GM18907 (cell line): ENCODE measurements around the gene KCTD20.
A peak's percentile ranks its signal among the peaks of the same experiment; 100 is the strongest.
"Not testable (repeated sequence)": the region's sequence is repeated elsewhere in the genome, so short reads cannot be mapped to it uniquely, and the experiment has no call there.

Experiments used
- ATAC-seq: cut with Tn5 transposase; IDR thresholded peaks from one replicate; pipeline ENCODE4 v1.9.1; 2021; ENCODE audit warnings: mild to moderate bottlenecking, moderate library complexity; ENCODE audit not compliant: unreplicated experiment

Gene KCTD20

DNA sequence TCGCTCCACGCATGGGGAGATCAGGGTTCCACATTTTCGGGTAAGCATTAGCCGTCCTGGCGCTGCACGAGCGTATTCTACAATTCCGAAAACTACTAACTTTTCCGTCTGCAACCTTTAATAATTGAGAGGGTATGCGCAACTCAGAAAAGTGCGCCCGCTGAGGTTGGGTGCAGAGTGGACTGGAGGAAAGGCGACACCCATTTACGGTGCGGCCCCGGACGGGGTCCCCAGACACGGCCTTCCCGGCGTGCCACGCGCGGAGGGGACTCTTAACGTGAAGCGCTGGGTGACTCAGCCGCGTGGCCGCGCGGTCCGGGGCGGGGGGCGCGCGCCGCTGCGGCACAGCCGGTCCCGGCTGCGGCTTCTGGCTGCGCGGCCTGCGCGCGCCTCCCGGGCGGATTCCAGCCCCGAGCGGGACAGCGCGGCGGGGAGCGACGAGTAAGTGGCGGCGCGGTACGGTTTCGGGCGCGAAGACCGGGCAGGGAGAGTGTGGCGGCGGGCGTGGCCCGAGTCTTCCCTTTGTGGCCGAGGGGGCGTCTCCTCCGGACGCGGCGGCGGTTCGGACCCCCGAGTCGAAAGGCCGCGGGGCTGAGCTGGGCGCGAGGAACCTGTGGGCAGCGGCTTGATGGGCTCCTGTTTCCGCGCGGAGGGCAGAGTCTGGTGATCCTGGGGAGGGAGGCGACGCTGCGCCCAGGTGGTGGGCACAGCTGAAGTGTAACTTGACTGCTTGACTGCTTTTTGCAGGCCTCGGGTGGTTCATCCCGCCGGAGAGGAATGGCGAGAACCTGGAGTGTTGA, at the start of gene KCTD20, which contains the start of gene PXT1:
Gene KCTD20 (plus strand): TSS at position 330 of the 800 bp plus-strand sequence. CDS start 27,098 bp downstream, outside the sequence.
Gene PXT1 (minus strand): TSS at position 184 of the 800 bp plus-strand sequence. CDS start 16,772 bp downstream, outside the sequence.
- peak; percentile 82 for ATAC-seq

GRCh38 chr6:36399970-36400369, 42.8 kb upstream of the KCTD20 start:
- no peak for ATAC-seq

DNA sequence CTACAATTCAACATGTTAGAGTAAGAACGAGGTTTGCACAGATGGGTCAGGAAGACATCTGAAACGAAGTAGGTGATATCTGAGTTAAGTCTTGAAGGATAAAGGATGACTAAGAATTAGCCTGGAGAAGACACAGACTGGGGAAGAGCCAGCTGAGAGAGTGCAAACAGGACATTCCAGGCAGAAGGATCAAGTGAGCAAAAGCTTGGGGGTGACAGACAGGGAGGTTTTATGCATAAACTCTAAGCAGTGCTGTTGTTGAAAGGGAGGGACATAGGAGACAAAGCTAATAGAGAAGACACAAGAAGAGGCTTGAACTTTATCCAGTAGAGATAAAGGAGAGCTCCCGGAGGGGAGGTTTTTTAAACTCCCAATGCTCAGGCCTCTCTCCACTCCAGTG, 40.3 kb upstream of the KCTD20 start:
- ATAC-seq, result no peak

DNA sequence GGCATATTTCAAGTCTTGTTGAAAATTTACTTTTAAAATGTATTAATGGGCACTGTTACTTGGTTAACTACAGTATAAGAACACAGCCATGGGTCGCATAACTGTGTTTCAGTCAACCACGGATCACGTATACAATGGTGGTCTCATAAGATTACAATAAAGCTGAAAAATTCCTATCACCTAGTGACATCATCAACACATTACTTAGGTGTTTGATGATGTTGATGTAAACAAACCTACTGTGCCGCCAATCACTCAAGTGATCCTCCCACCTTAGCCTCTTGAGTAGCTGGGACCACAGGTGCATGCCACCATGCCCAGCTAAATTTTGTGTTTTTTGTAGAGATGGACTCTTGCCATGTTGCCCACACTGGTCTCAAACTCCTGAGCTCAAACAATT, 38.6 kb upstream of the KCTD20 start:
- ATAC-seq, result no peak

GRCh38 chr6:36409718-36410117, 33.1 kb upstream of the KCTD20 start:
- ATAC-seq, result not testable (repeated sequence)

DNA sequence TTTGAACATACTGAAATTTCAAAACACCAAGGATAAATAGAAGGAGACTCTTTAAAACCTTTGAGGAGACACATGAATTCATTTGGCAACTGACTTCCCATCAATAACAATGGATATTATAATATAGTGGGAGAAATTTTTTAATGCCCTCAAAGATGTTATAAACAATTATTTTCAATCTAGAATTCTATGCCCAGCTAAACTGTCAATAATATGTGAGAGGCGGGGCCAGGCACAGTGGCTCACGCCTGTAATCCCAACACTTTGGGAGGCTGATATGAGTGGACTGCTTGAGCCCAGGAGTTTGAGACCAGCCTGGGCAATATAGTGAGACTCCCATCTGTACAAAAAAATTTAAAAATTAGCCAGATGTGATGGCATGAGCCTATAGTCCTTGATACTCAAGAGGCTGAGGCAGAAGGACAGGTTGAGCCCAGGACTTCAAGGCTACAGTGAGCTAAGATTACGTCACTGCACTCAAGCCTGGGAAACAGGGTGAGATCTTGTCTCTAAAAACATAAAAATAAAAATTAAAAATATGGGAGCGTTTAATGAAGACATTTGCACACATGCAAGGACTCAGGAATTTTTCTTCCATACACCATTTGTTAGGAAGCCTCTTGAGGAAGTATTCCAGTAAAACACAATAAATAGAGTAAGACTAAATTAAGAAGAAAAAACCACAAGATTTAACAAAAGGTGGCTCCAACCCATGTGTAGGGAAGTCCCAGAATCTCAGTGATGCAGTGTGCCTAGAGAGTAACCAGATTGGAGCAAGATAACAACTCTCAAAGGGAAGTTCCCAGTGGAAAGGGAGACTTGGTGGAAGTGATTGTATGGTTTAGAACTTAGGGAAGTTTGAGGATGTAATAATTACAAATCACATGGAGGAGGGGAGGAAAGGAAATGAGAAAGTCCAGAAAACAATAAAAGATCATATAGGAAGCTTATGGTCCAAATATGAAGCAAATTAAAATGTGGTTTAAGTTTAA, 29.0 kb upstream of the KCTD20 start:
- no peak for ATAC-seq

GRCh38 chr6:36414481-36414880, 28.3 kb upstream of the KCTD20 start:
- no peak for ATAC-seq

DNA sequence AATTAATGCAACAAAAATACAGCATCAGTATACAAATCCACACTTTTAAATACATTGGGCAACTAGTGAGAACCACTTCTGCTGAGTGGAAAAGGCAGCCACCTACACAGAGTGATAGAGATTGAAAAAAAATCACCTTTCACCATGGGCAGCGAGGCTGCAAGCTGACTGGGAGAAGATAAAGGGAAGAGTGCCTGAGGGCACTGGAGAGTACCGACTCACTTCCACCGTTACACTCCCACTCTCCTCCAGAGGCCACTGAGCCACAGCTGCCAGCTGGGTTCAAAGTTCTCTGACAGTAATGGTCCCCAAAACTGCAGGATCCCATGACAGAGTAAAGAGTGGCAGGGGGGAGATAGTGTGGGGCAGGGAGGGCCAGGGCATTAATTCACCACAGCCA, 24.2 kb upstream of the KCTD20 start:
- no peak for ATAC-seq

DNA sequence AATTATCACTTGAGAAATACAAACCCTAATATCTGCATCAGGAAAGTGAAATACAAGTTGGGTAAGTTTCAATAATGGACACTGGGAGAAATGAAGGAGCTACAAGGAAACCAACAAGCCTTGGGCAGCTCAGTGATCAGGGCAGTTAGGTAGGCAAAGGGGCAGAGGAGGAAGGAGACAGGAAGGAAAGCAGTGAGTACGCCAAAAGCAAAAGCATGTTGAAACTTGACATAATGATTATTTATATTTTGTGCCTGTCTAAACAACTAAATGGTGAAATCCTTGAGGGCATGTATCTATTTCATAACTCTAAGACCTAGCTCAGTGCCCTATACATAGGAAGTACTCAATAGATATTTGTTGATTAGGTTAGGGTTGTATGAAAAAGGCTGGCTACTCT, 23.5 kb upstream of the KCTD20 start:
- no peak for ATAC-seq

DNA sequence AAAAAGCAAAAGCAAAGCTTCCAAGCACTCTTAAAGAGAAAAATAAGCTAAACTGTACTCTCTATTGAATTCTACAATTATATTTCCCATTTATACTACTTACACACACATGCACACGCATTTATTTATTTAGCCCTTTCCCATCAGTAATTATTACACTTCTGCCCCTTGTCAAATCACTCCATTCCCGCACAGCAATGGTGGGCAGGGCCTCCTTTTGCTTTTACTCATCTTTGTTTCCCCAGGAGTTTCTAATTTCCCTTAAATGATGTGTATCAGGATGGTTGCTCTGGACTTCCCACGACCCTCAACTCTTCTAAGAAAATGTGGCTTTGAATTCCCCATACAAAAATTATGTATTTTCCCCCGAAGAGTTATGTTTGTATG, 20.1 kb upstream of the KCTD20 start:
- ATAC-seq, result peak; percentile 10

- peak; percentile 87 for ATAC-seq
Measured at GRCh38 chr6:36423101-36423824, 19.5 kb upstream of the KCTD20 start.

DNA sequence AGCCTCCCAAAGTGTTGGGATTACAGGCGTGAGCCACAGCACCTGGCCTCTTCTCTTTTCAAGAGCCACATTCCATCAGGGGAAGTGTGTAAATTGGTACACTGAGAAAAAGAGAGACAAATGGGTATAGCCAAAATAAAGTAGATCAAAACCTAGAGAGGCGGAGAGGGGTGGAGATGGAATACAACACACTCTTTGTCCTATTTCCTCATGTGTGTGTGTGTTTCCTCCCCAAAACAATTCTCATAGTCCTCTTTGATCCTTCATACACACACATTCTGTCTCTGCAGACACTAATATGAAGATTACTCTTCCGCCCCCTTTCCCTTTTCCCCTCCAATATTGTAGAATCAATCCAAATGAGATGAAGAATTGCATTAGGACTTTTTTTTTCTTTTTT, 16.2 kb upstream of the KCTD20 start:
- ATAC-seq, result no peak

- ATAC-seq, result no peak
Measured at GRCh38 chr6:36428911-36429310, 13.9 kb upstream of the KCTD20 start.

DNA sequence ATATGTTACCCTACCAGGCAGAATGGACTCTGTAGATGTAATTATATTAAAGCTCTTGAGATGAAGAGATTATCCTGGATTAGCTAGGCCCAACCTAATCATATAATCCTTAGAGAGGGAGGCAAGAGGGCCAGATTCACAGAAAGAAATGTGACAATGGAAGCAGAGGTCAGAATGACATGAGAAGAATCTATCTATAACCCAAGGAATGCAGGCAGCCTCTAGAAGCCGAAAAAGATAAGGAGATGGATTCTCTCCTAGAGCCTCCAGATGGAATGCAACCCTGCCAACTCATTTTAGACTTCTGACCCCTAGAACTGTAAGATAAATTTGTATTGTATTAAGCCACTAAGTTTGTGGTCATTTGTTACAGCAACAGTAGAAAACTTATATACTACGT, 12.4 kb upstream of the KCTD20 start:
- no peak for ATAC-seq

DNA sequence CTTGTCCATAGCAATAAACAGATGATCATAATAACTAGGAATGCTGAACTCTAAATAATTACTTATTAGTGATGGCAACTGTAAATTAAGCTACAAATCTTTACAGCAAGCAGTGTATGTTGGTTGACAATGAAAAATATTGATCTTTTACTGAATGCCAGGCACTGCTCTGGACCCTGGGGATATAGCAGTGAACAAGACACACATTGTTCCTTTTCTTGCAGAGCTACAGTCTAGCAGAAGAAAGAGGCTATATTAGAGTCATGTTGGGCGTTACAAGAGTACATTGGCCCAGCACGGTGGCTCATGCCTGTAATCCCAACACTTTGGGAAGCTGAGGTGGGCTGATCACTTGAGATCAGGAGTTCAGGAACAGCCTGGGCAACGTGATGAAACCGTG, 11.6 kb upstream of the KCTD20 start:
- ATAC-seq, result no peak

DNA sequence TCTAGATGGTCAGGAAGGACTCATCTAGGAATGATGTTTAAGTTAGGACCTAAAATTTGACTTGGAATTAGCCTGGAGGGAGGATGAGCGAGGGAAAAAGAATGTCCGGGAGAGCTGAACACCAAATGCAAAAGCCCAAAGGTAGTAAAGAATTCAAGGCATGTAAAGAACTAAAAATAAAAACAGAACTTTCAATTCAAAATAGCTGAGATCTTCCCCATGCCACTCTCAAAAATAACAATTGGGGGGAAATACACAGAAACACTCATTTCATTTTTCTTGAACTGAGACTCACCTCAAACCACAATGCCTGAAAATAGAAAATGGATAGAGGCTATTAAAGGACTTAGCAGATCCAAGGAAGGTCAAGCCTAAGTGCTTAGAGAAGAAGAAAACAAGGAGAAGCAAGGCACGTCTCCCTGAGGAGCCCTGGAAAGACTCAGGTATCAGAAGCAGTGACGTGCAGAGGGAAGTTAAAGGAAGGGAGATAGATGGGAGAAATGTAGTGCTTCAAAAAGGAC, 10.6 kb upstream of the KCTD20 start:
- no peak for ATAC-seq

GRCh38 chr6:36436466-36436865, 6.3 kb upstream of the KCTD20 start:
- no peak for ATAC-seq

GRCh38 chr6:36441307-36441894, 1.4 kb upstream of the KCTD20 start:
- peak; percentile 65 for ATAC-seq

- ATAC-seq, result no peak
Measured at GRCh38 chr6:36442103-36442670, 613 bp upstream of the KCTD20 start.
